H1 (cell line): Measurements from ENCODE around the gene EML4. TPM values are rescaled to one million over a fixed set of nuclear protein-coding genes. Genes with fewer than 3 reads are reported as not detected.

Experiments used
- CHD7 ChIP-seq: fragments of 300-600 bp; sonication (generic); IDR thresholded peaks from 2 replicates; pipeline ENCODE4 v1.7.1; 2012; ENCODE audit warnings: low read length, moderate library complexity, mild to moderate bottlenecking, inconsistent platforms; ENCODE audit not compliant: insufficient replicate concordance
- EZH2 ChIP-seq: fragments of 200-600 bp; sonication (generic); IDR thresholded peaks from 2 replicates; pipeline ENCODE4 v1.7.1; 2012; ENCODE audit warnings: low read depth, mild to moderate bottlenecking, moderate library complexity, low read length, inconsistent platforms; ENCODE audit not compliant: severe bottlenecking
- MAX ChIP-seq: IDR thresholded peaks from 2 replicates; pipeline ENCODE4 v1.6.1; 2012; ENCODE audit warnings: inconsistent platforms
- PHF8 ChIP-seq: fragments of 200-600 bp; sonication (generic); conservative IDR thresholded peaks from 2 replicates; pipeline ENCODE4 v1.7.1; 2012; ENCODE audit warnings: low read depth, mild to moderate bottlenecking, inconsistent platforms, low read length, moderate library complexity
- RAD21 ChIP-seq, 2 experiments: IDR thresholded peaks in 1 of 2; conservative IDR thresholded peaks in 1 of 2; 2 replicates each; pipeline ENCODE4 v1.6.1; 2011; ENCODE audit warnings: low read depth in 2 of 2, low read length in 2 of 2, improper control_type of control experiment in 1 of 2, inconsistent platforms in 1 of 2, mild to moderate bottlenecking in 1 of 2, moderate library complexity in 1 of 2
- TAF1 ChIP-seq: IDR thresholded peaks from 2 replicates; pipeline ENCODE4 v1.6.1; 2011; ENCODE audit warnings: mild to moderate bottlenecking, low read depth, low read length
- TEAD4 ChIP-seq: IDR thresholded peaks from 2 replicates; pipeline ENCODE4 v1.6.1; 2012; ENCODE audit warnings: low read depth, low read length, inconsistent platforms, mixed read lengths
- ZNF274 ChIP-seq: IDR thresholded peaks from 2 replicates; pipeline ENCODE4 v1.7.0; 2012; ENCODE audit warnings: low read length, borderline replicate concordance; ENCODE audit errors: extremely low read depth
- polyA plus RNA-seq, 7 experiments: library from polyadenylated mRNA; depleted of rRNA in 3 of 7; stranded (reverse) in 5 of 7; unstranded in 2 of 7; fragments of >200 nt in 5 of 7; fragments of 200-250 nt in 2 of 7; gene quantifications; 1 replicate in 5 of 7; 2 replicates in 1 of 7; 4 replicates in 1 of 7; pipeline versions ENCODE4 v1.2.1 to v1.2.3, GENCODE V29; 2011 to 2013; ENCODE audit warnings: missing spikeins in 2 of 7, mixed read lengths in 2 of 7
- total RNA-seq: library from RNA; stranded (reverse); fragmentation: NEBNext Ultra II Directional; extraction: Animal tissue kit (Norgen Biotek cat#: 25700); gene quantifications from 2 replicates; pipeline ENCODE4 v1.2.1, GENCODE V29; 2021
- TF ChIP-seq, protein P1 (sequence below): IDR thresholded peaks from 2 replicates; pipeline ENCODE4 v1.6.1; 2012; ENCODE audit warnings: low read length, inconsistent platforms

Gene EML4
- total and polyA plus RNA-seq, 2 of the 8 experiments (the other 6 are each of a cell fraction or from before 2014, with no cell fraction given): 50.1 to 104 TPM

DNA sequence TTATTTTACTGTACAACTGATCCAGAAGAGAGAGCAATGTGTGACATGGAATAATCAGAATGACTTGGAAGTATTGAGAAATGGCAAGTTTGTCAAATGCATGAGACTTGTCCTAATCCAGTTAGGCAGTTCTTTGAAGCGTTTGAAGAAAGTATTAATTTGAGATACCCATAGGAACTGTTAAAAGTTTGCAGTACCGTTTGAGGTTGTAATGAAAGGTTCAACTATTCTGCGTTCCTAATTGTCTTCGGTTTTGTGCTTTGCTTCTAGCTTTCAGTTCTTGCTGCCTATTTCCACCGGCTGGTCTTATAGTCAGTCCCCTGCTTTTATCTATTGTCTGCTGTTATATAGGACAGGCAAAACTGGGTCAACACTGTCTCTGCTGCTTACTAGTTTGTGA is 150.1 kb downstream of the EML4 start (continued):
- TF ChIP-seq CHD7 (no peak), EZH2 (no peak), MAX (no peak), ZNF274 (no peak), TEAD4 (no peak), TAF1 (no peak), RAD21 (IDR thresholded peaks at IDR 0.05 in 1 of 2, conservative IDR thresholded peaks at IDR 0.05 in 1 of 2; ENCODE audit: low read depth in 2 of 2, low read length in 2 of 2) (no peak), PHF8 (no peak)
- TF ChIP-seq, protein P1, sequence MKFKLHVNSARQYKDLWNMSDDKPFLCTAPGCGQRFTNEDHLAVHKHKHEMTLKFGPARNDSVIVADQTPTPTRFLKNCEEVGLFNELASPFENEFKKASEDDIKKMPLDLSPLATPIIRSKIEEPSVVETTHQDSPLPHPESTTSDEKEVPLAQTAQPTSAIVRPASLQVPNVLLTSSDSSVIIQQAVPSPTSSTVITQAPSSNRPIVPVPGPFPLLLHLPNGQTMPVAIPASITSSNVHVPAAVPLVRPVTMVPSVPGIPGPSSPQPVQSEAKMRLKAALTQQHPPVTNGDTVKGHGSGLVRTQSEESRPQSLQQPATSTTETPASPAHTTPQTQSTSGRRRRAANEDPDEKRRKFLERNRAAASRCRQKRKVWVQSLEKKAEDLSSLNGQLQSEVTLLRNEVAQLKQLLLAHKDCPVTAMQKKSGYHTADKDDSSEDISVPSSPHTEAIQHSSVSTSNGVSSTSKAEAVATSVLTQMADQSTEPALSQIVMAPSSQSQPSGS: no peak
